ENCODE measurements around the gene PPM1H. TPM values are rescaled to one million over a fixed set of nuclear protein-coding genes. Genes with fewer than 3 reads are reported as not detected.

The PPM1H gene
- polyA plus RNA-seq, 4 donors: 1.1 to 14.3 (median 3.2) TPM

DNA sequence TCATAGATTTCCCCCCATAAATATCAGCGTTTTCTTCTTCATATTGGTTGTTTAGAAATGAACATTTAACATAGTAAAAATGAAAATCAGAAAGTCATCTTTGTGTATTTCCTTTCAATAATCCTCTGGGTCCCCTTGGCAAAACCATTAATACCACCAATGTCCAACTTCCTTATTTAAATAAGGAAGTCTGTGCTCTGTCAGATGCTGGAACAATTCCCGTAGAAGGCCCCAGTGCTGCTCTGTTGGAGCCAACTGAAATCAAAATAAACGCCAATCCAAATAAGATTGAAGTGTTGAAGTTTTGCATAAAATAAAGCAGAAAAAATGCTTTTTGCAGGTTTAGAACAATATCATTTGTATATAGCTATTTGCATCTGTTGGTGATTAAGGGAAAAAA is 93.1 kb downstream of the PPM1H start:
- no peaks in the 10 kb centered on the region for H3K36me3 ChIP-seq (ENCODE audit: control insufficient read depth in 3 of 3, insufficient read depth in 2 of 3, low read depth in 1 of 3, low read length in 3 of 3)
- peaks cover 6 to 13% (median 6%) of the 10 kb centered on the region in 3 donors for H3K4me1 ChIP-seq (ENCODE audit: control insufficient read depth in 3 of 3, insufficient read depth in 2 of 3, low read depth in 1 of 3, low read length in 2 of 3)
- H3K27ac ChIP-seq (ENCODE audit: low read depth in 1 of 3, low read length in 2 of 3): no peak overlapping the region
- no peak overlapping the region for H3K4me3 ChIP-seq (ENCODE audit: low read depth in 1 of 3, low read length in 3 of 3)
- 13 to 26% (median 24%) methylated on average over 3 of the region's 3 CpGs for WGBS, 3 donors
- FAIRE-seq: no peak
- H3K27me3 ChIP-seq (ENCODE audit: control insufficient read depth in 3 of 3, insufficient read depth in 3 of 3, low read length in 3 of 3): no peaks in the 10 kb centered on the region
- no peaks in the 10 kb centered on the region for H3K9me3 ChIP-seq (ENCODE audit: control insufficient read depth in 2 of 2, insufficient read depth in 1 of 2, low read depth in 1 of 2, low read length in 1 of 2)
- DNase-seq: peak in 1 of 2 donors; percentile 17

- no peak for FAIRE-seq
- no peaks in the 10 kb centered on the region for H3K27me3 ChIP-seq (ENCODE audit: control insufficient read depth in 3 of 3, insufficient read depth in 3 of 3, low read length in 3 of 3)
- no peaks in the 10 kb centered on the region for H3K9me3 ChIP-seq (ENCODE audit: control insufficient read depth in 2 of 2, insufficient read depth in 1 of 2, low read depth in 1 of 2, low read length in 1 of 2)
- no peak for DNase-seq
- H3K4me3 ChIP-seq (ENCODE audit: low read depth in 1 of 3, low read length in 3 of 3): no peak overlapping the region
- H3K27ac ChIP-seq (ENCODE audit: low read depth in 1 of 3, low read length in 2 of 3): no peak overlapping the region
- no peaks in the 10 kb centered on the region for H3K36me3 ChIP-seq (ENCODE audit: control insufficient read depth in 3 of 3, insufficient read depth in 2 of 3, low read depth in 1 of 3, low read length in 3 of 3)
- peaks cover 6 to 13% (median 6%) of the 10 kb centered on the region in 3 donors for H3K4me1 ChIP-seq (ENCODE audit: control insufficient read depth in 3 of 3, insufficient read depth in 2 of 3, low read depth in 1 of 3, low read length in 2 of 3)
- 92 to 99% (median 97%) methylated on average over 4 of the region's 4 CpGs for WGBS, 3 donors
Measured at GRCh38 chr12:62840806-62841205, 94.1 kb downstream of the PPM1H start.

DNA sequence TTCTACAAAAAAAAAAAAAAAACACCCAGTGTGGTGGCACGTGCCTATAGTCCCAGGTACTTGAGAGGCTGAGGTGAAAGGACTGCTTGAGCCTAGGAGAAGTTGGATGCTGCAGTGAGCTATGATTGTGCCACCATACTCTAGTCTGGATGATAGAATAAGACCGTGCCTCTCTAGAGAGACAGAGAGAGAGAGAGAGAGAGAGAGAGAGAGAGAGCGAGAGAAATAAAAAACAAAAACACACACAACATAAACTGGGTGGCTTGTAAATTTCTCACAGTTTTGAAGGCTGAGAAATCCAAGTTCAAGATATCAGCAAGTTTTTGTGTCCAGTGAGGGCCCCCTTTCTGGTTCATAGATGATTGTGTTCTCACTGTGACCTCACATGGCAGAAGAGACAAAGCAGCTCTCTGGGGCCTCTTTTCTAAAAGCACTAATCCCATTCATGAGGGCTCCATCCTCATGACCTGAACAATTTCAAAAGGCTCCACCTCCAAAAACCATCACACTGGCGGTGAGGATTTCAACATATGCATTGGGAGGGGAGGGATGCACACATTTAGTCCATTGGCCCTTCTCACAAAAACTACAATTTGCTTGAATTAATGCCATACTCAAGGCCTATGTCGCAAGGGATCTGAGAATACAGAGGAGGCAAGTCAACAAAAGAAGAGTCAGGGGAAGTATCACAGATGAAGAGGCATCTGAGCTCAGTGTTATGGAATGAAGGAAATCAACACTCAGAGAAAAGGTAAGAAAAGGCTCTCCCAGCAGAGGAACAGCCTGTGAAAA is 94.9 kb downstream of the PPM1H start:
- DNase-seq (no peak), FAIRE-seq (no peak)
- H3K4me1 ChIP-seq (ENCODE audit: control insufficient read depth in 3 of 3, insufficient read depth in 2 of 3, low read depth in 1 of 3, low read length in 2 of 3): peaks cover 3 to 11% (median 4%) of the 10 kb centered on the region in 3 donors
- H3K27me3 ChIP-seq (ENCODE audit: control insufficient read depth in 3 of 3, insufficient read depth in 3 of 3, low read length in 3 of 3): no peaks in the 10 kb centered on the region
- H3K4me3 ChIP-seq (ENCODE audit: low read depth in 1 of 3, low read length in 3 of 3): no peak overlapping the region
- H3K9me3 ChIP-seq (ENCODE audit: control insufficient read depth in 2 of 2, insufficient read depth in 1 of 2, low read depth in 1 of 2, low read length in 1 of 2): no peaks in the 10 kb centered on the region
- no peaks in the 10 kb centered on the region for H3K36me3 ChIP-seq (ENCODE audit: control insufficient read depth in 3 of 3, insufficient read depth in 2 of 3, low read depth in 1 of 3, low read length in 3 of 3)
- WGBS, 3 donors: 87 to 92% (median 90%) methylated on average over 5 of the region's 5 CpGs
- H3K27ac ChIP-seq (ENCODE audit: low read depth in 1 of 3, low read length in 2 of 3): no peak overlapping the region

DNA sequence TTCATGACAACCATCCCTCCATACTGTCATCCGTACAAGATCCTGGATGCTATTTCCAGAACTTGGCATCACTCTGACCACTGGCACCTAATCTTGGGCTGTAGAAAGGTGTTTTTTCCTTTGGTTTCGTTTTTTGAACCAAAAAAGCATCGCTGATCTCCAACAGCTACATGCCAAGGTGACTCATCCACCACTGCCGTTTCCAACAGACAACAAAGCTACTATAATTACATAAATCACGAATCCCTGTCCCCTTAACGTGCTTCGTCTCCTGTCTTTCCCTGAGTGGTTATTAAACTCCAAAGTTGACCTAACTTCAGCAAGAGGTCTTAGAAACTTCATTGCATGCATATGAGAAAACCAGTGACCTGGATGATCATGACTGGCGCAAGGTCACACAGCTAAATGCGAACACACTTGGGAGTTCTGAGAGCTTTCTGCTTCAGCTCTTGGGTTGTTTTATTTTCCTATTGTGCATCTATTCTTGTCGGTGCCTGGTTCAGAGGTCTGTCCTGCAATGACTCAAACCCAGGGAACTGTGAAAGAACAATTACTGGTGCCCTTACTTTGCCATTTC is 99.9 kb downstream of the PPM1H start:
- Histone ChIP-seq H3K36me3 (ENCODE audit: control insufficient read depth in 3 of 3, insufficient read depth in 2 of 3, low read depth in 1 of 3, low read length in 3 of 3) (peaks cover 0 to 10% (median 0%) of the 10 kb centered on the region in 3 donors), H3K27ac (ENCODE audit: low read depth in 1 of 3, low read length in 2 of 3) (no peak overlapping the region), H3K4me1 (ENCODE audit: control insufficient read depth in 3 of 3, insufficient read depth in 2 of 3, low read depth in 1 of 3, low read length in 2 of 3) (peaks cover 0 to 5% (median 0%) of the 10 kb centered on the region in 3 donors), H3K9me3 (ENCODE audit: control insufficient read depth in 2 of 2, insufficient read depth in 1 of 2, low read depth in 1 of 2, low read length in 1 of 2) (no peaks in the 10 kb centered on the region), H3K27me3 (ENCODE audit: control insufficient read depth in 3 of 3, insufficient read depth in 3 of 3, low read length in 3 of 3) (no peaks in the 10 kb centered on the region), H3K4me3 (ENCODE audit: low read depth in 1 of 3, low read length in 3 of 3) (no peak overlapping the region)
- FAIRE-seq: no peak
- WGBS, 3 donors: 74 to 87% (median 86%) methylated on average over 10 of the region's 10 CpGs
- no peak for DNase-seq

- WGBS, 3 donors: 64 to 95% (median 83%) methylated on average over 4 of the region's 4 CpGs
- Histone ChIP-seq H3K4me3 (ENCODE audit: low read depth in 1 of 3, low read length in 3 of 3) (no peak overlapping the region), H3K27ac (ENCODE audit: low read depth in 1 of 3, low read length in 2 of 3) (no peak overlapping the region), H3K4me1 (ENCODE audit: control insufficient read depth in 3 of 3, insufficient read depth in 2 of 3, low read depth in 1 of 3, low read length in 2 of 3) (peaks cover 0 to 5% (median 0%) of the 10 kb centered on the region in 3 donors), H3K27me3 (ENCODE audit: control insufficient read depth in 3 of 3, insufficient read depth in 3 of 3, low read length in 3 of 3) (no peaks in the 10 kb centered on the region), H3K36me3 (ENCODE audit: control insufficient read depth in 3 of 3, insufficient read depth in 2 of 3, low read depth in 1 of 3, low read length in 3 of 3) (peaks cover 0 to 12% (median 0%) of the 10 kb centered on the region in 3 donors), H3K9me3 (ENCODE audit: control insufficient read depth in 2 of 2, insufficient read depth in 1 of 2, low read depth in 1 of 2, low read length in 1 of 2) (no peaks in the 10 kb centered on the region)
- FAIRE-seq: no peak
- no peak for DNase-seq
Measured at GRCh38 chr12:62834406-62834805, 100.5 kb downstream of the PPM1H start.

DNA sequence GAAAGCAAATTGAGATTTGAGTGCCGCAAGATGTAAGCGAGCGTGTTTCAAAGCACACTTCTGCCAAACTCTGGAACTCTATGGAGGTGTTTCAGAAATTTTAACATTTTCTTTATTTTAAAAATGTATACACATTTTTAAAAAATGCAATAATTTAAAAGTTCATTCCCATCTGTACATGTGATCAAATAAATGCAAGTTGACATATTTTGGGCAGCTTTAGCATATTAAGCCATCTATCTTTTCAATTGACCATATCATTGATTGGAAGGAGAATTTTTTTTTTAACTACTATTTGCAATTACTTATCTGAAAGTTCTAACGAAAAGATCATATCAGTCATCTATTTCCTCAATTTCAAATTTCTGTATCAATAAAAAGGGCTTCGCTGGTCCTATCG is 101.3 kb downstream of the PPM1H start:
- FAIRE-seq: no peak
- H3K27ac ChIP-seq (ENCODE audit: low read depth in 1 of 3, low read length in 2 of 3): no peak overlapping the region
- 90 to 93% (median 90%) methylated on average over 6 of the region's 6 CpGs for WGBS, 3 donors

DNA sequence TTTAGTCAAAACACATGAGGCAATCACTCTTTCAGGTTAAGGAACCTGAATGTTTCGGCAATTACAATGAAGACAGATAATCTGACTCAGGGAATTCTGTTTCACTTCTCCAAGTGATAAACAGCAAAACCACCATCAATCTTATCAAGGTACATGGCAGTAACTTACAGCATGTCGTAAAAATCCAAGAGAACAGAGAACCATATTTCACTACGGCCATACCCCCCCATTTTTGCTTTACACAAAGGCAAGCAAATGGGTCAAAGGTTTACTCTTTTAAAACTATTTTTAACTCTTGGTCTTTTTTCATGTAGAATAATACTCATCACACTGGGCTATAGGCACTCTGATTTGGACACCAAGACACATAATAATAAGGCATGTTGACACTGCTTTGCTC is 102.4 kb downstream of the PPM1H start:
- DNase-seq: peak; percentile 40 to 68
- H3K27me3 ChIP-seq (ENCODE audit: control insufficient read depth in 3 of 3, insufficient read depth in 3 of 3, low read length in 3 of 3): no peaks in the 10 kb centered on the region
- H3K4me3 ChIP-seq (ENCODE audit: low read depth in 1 of 3, low read length in 3 of 3): no peak overlapping the region
- peaks cover 0 to 5% (median 0%) of the 10 kb centered on the region in 3 donors for H3K4me1 ChIP-seq (ENCODE audit: control insufficient read depth in 3 of 3, insufficient read depth in 2 of 3, low read depth in 1 of 3, low read length in 2 of 3)
- H3K27ac ChIP-seq (ENCODE audit: low read depth in 1 of 3, low read length in 2 of 3): peak overlapping the region in 1 of 3 donors; percentile 44
- no peaks in the 10 kb centered on the region for H3K9me3 ChIP-seq (ENCODE audit: control insufficient read depth in 2 of 2, insufficient read depth in 1 of 2, low read depth in 1 of 2, low read length in 1 of 2)
- peaks cover 0 to 13% (median 0%) of the 10 kb centered on the region in 3 donors for H3K36me3 ChIP-seq (ENCODE audit: control insufficient read depth in 3 of 3, insufficient read depth in 2 of 3, low read depth in 1 of 3, low read length in 3 of 3)
- FAIRE-seq: no peak
- 20 to 51% (median 28%) methylated on average over 3 of the region's 3 CpGs for WGBS, 3 donors

More for the DNA sequence above, 101.3 kb downstream of the PPM1H start:
- Histone ChIP-seq H3K4me3 (ENCODE audit: low read depth in 1 of 3, low read length in 3 of 3) (no peak overlapping the region), H3K4me1 (ENCODE audit: control insufficient read depth in 3 of 3, insufficient read depth in 2 of 3, low read depth in 1 of 3, low read length in 2 of 3) (peaks cover 0 to 5% (median 0%) of the 10 kb centered on the region in 3 donors), H3K36me3 (ENCODE audit: control insufficient read depth in 3 of 3, insufficient read depth in 2 of 3, low read depth in 1 of 3, low read length in 3 of 3) (peaks cover 0 to 13% (median 0%) of the 10 kb centered on the region in 3 donors), H3K9me3 (ENCODE audit: control insufficient read depth in 2 of 2, insufficient read depth in 1 of 2, low read depth in 1 of 2, low read length in 1 of 2) (no peaks in the 10 kb centered on the region), H3K27me3 (ENCODE audit: control insufficient read depth in 3 of 3, insufficient read depth in 3 of 3, low read length in 3 of 3) (no peaks in the 10 kb centered on the region)
- DNase-seq: no peak

DNA sequence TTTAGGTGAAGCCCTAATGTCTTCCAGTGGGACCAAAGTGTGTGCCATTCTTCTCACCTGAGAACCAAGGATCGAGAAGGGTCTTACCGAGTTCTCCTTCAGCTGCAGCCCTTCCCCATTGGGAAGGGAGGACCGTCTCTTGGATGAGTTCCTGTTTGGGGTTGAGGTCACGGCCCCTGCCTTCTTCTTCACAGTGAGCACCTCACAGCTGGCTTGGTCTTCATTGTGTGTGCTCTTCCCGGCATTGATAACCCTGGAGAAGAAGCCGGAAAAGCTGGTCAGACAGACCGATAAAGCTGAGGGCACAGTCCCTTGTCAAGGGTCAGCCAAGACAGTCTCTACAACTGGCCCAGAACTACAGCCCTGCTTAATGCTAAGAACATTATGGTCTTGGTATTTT is 102.9 kb downstream of the PPM1H start:
- no peak overlapping the region for H3K4me3 ChIP-seq (ENCODE audit: low read depth in 1 of 3, low read length in 3 of 3)
- no peaks in the 10 kb centered on the region for H3K9me3 ChIP-seq (ENCODE audit: control insufficient read depth in 2 of 2, insufficient read depth in 1 of 2, low read depth in 1 of 2, low read length in 1 of 2)
- DNase-seq (no peak), FAIRE-seq (no peak)
- WGBS, 3 donors: 74 to 80% (median 78%) methylated on average over 7 of the region's 7 CpGs
- H3K36me3 ChIP-seq (ENCODE audit: control insufficient read depth in 3 of 3, insufficient read depth in 2 of 3, low read depth in 1 of 3, low read length in 3 of 3): peaks cover 0 to 13% (median 0%) of the 10 kb centered on the region in 3 donors
- no peaks in the 10 kb centered on the region for H3K27me3 ChIP-seq (ENCODE audit: control insufficient read depth in 3 of 3, insufficient read depth in 3 of 3, low read length in 3 of 3)
- H3K4me1 ChIP-seq (ENCODE audit: control insufficient read depth in 3 of 3, insufficient read depth in 2 of 3, low read depth in 1 of 3, low read length in 2 of 3): peaks cover 0 to 5% (median 0%) of the 10 kb centered on the region in 3 donors
- H3K27ac ChIP-seq (ENCODE audit: low read depth in 1 of 3, low read length in 2 of 3): peak overlapping the region in 1 of 3 donors; percentile 41
